Kasumi-1 (cell line): ENCODE data around the gene CDCA4.
"Not testable (repeated sequence)": the region's sequence is repeated elsewhere in the genome, so short reads cannot be mapped to it uniquely, and the experiment has no call there.

Experiments used
- DNase-seq, 2 experiments: peaks; one replicate each; lab custom pipeline; 2025; lab: John Stamatoyannopoulos, UW

The CDCA4 gene

DNA sequence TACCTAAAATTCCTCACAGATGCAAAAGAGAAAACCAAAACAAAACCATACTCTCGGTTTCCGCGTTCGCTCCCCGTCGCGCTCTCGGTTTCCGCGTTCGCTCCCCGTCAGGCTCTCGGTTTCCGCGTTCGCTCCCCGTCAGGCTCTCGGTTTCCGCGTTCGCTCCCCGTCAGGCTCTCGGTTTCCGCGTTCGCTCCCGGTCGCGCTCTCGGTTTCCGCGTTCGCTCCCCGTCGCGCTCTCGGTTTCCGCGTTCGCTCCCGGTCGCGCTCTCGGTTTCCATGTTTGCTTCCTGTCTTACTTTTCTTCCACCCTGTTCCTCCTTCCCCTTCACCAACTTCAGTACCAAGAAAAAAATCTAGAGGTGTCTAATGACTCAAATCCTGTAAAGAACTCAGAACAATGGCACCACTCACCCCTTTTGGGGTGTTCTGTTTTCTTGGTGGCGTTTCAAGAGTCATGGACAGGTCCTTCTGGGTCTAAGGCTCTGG is 12.6 kb upstream of the CDCA4 start:
- DNase-seq = not testable (repeated sequence)

GRCh38 chr14:105032451-105032901 is 11.6 kb upstream of the CDCA4 start:
- not testable (repeated sequence) for DNase-seq

DNA sequence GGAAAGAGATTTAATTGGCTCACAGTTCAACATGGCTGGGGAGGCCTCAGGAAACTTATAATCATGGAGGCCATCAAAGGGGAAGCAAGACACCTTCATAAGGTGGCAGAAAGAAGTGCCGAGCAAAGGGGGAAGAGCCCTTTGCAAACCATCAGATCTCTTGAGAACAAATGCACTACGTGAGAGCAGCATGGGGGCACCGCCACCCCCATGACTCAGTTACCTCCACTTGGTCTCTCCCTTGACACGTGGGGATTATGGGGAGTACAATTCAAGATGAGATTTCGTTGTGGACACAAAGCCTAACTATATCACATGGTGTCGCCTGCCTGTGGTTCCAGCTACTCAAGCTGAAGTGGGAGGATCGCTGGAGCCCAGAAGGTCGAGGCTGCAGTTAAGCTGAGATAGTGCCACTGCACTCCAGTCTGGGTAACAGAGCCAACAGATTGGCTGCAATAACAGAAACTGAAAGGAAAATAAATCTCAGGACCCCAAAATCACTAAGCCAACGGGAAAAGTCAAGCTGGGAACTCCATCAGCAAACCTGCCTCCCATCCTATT is 10.0 kb upstream of the CDCA4 start:
- DNase-seq = no peak

DNA sequence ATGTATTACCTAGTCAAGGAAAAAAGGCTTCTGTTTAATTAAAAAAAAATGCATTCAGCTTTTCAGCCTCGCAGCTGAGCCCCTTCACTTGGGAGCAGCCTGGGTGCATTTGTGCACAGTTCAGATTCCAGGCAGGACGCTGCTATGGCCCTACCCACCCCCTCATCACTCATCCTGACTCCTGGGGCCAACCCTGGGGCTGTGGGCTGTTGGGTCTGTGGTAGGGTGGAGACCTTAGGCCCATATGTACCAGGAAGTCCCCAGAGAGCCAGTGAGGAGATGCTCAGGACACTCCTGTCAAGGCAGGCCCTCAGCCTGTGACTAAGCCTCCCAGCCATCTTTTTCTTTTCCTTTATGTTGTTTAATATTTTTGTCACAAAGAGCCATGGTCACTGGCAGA is 9.3 kb upstream of the CDCA4 start:
- no peak for DNase-seq

DNA sequence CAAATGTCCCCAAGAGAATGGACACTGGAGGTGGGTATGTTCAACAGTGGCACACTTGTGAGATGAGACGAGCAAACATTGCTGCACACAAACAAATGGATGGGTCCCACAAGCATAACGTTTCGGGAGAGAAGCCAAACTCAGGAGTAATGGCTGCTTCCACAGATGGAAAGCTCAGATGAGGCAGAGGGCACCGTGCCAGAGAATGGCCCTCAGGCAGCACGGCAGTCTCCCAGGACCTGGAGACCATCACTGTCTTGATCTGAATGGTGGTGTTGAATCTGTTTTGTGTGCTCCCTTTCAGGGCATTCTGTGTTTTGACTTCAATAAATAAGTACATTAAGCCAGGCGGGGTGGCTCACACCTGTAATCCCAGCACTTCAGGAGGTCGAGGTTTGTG is 8.5 kb upstream of the CDCA4 start:
- DNase-seq = no peak

DNA sequence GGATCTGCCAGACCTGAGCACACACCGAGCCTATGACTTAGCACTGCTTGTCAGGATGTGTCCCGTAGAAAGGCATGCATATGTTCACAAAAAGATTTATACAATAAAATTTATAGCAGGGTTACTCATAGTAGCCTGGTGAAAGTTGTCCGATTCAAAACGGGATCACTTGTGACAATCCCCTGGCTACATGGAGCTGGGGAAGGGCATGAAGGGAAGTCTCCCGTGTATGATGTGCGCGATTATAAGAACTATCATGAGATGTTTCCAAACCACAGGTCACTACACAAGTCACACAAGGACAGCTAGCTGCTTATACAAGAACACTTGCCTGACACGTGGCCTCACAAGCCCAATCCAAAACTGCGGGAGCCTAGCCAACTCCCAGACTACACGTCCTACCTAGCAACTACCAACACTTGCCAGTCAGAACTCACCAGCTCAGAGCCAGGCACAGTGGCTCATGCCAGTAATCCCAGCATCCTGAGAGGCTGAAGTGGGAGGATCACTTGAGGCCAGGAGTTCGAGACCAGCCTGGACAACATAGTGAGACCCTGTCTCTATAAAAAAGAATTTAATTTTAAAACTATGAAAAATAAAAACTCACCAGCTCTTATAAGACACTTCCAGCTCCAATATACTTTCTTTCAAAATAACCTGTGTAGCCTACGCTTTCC is 7.5 kb upstream of the CDCA4 start:
- DNase-seq = no peak

DNA sequence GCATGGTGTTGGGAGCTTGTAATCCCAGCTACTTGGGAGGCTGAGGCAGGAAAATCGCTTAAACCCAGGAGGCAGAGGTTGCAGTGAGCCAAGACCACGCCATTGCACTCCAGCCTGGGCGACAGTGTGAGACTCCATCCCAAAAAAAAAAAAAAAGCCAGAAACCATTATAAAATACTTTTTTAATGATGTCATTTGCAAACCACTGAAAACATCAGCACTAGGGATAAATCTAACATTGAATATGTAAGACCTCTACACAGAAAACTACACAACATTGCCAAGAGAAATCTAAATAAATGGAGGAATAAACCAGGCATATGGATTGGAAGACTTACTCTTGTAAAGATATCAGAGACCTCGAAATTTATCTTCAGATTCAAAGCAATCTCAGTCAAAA is 6.8 kb upstream of the CDCA4 start:
- DNase-seq = not testable (repeated sequence)

- DNase-seq = peak; percentile 28 to 41
Measured at GRCh38 chr14:105026802-105027563, 6.1 kb upstream of the CDCA4 start.

- peak; percentile 95 to 97 for DNase-seq
Measured at GRCh38 chr14:105026033-105026785, 5.3 kb upstream of the CDCA4 start.

- DNase-seq = no peak
Measured at GRCh38 chr14:105025429-105025828, 4.5 kb upstream of the CDCA4 start.

DNA sequence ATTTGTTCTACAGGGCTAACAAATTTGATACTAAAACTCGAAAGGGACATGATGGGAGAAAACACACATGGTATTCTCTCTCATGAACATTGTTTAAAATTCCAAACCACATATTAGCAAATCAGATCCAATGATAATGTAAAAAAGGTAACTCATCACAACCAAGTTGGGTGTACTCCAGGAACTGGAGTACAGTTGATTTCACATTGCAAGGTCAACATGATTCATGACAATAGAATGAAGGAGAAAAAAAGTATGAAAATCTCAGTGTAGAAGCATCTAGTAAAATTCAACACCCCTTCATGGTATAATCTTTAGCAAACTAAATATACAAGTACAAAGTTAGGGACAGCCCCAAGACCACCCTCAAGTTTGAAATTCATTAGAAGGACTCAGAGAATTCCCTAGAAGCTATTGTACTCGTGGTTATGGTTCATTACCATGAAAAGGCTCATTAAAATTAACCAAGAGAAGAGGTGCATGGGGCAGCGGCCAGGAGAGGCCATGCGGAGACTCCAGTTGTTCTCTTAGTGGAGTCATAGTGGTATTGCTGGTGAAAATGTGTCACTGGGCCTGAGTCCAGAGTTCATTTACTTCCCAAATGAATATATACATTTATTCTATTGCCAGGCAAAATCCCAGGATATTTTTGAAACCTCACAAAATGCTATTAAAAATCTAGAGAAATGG is 3.1 kb upstream of the CDCA4 start:
- no peak for DNase-seq

DNA sequence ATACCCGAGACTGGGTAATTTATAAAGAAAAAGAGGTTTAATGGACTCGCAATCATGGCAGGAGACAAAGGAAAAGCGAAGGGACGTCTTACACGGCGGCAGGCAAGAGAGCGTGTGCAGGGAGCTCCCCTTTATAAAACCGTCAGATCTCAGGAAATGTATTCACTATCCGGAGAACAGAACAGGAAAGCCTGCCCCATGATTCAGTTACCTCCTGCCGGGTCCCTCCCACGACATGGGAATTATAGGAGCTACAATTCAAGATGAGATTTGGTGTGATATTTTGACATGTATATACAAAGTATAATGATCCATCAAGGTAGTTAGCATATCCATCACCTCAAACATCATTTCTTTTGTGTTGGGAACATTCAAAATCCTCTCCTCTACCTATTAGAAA is 2.3 kb upstream of the CDCA4 start:
- peak; percentile 17 to 18 for DNase-seq

- DNase-seq = no peak
Measured at GRCh38 chr14:105022276-105022670, 1.4 kb upstream of the CDCA4 start.

- peak; percentile 41 to 50 for DNase-seq
Measured at GRCh38 chr14:105021656-105022275, 883 bp upstream of the CDCA4 start.

GRCh38 chr14:105019861-105020814 is 745 bp downstream of the CDCA4 start:
- DNase-seq = peak; percentile 12 to 13

- no peak for DNase-seq
Measured at GRCh38 chr14:105018414-105018813, 2.5 kb downstream of the CDCA4 start.

- DNase-seq = no peak
Measured at GRCh38 chr14:105015905-105016304, 5.0 kb downstream of the CDCA4 start.

- DNase-seq = no peak
Measured at GRCh38 chr14:105015242-105015641, 5.6 kb downstream of the CDCA4 start.

DNA sequence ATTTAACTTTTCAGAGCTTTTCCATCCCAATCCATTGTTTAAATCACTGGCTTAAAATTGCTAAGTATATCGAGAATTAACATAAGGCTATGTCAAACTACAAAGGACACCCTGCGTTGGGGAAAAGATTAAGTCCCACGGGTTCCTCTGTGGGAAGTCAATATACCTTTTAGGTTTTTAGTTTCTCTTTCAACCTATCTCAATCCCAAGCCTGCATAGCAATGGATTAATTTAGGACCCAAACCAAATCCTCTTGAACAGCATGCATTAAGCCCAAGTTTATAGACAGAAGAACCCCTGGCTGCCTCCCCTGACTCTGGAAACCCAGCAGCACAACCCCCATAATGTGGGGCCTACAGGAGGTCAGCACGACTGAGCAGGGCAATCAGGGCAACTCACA is 6.3 kb downstream of the CDCA4 start:
- DNase-seq = no peak

GRCh38 chr14:105014032-105014431 is 6.9 kb downstream of the CDCA4 start:
- DNase-seq = no peak
